Thymus (tissue), 11 donors: ENCODE results near the gene ST3GAL2. TPM values are rescaled to one million over a fixed set of nuclear protein-coding genes. Genes with fewer than 3 reads are reported as not detected.

Source experiments
- DNase-seq, 9 donors: peaks; one replicate each; pipeline ENCODE4 v3.0.0-alpha.2; 2013; ENCODE audit warnings: low spot score in 9 of 9, low read depth in 6 of 9, missing footprints in 1 of 9
- H3K27ac ChIP-seq, 2 donors: one replicate each; pipeline ENCODE4 v1.5.1; 2013; ENCODE audit warnings: control low read depth in 1 of 2, low read depth in 1 of 2, low read length in 1 of 2, mild to moderate bottlenecking in 1 of 2, moderate library complexity in 1 of 2
- H3K27me3 ChIP-seq, 2 donors: one replicate each; pipeline ENCODE4 v1.5.1; 2013; ENCODE audit warnings: low read length in 1 of 2; ENCODE audit not compliant: control insufficient read depth in 2 of 2, insufficient read depth in 1 of 2
- H3K36me3 ChIP-seq, 2 donors: one replicate each; pipeline ENCODE4 v1.5.1; 2013; ENCODE audit warnings: low read length in 1 of 2, mild to moderate bottlenecking in 1 of 2, moderate library complexity in 1 of 2; ENCODE audit not compliant: control insufficient read depth in 2 of 2, insufficient read depth in 2 of 2
- H3K4me1 ChIP-seq, 2 donors: one replicate each; pipeline ENCODE4 v1.5.1; 2013; ENCODE audit warnings: low read length in 2 of 2; ENCODE audit not compliant: control insufficient read depth in 2 of 2, insufficient read depth in 2 of 2
- H3K4me3 ChIP-seq, 2 donors: one replicate each; pipeline ENCODE4 v1.5.1; 2013; ENCODE audit warnings: low read length in 2 of 2, control low read depth in 1 of 2, mild to moderate bottlenecking in 1 of 2
- H3K9me3 ChIP-seq, 2 donors: one replicate each; pipeline ENCODE4 v1.5.1; 2013; ENCODE audit warnings: low read length in 1 of 2, mild to moderate bottlenecking in 1 of 2; ENCODE audit not compliant: control insufficient read depth in 2 of 2, insufficient read depth in 1 of 2
- WGBS: extraction: QIAGEN DNeasy Blood & Tissue Kit; methylation state at CpG from one replicate; pipeline ENCODE4 v1.1.7; 2013; 5-methylcytosine and 5-hydroxymethylcytosine counted together
- polyA plus RNA-seq: library from polyadenylated mRNA; stranded (reverse); fragments of 200-250 nt; gene quantifications from one replicate; pipeline ENCODE4 v1.2.3, GENCODE V29; 2013
- total RNA-seq: library from RNA; stranded (reverse); fragments of 120-200 nt; gene quantifications from one replicate; pipeline ENCODE4 v1.2.4, GENCODE V29; 2013
- donor health status: healthy.

ST3GAL2 gene
- total and polyA plus RNA-seq, 2 donors: 11.8 to 18.7 TPM

- no peaks in the 10 kb centered on the region for H3K27me3 ChIP-seq
- no peak for DNase-seq
- no peaks in the 10 kb centered on the region for H3K36me3 ChIP-seq
- H3K9me3 ChIP-seq: no peaks in the 10 kb centered on the region
- no peak overlapping the region for H3K4me3 ChIP-seq
- 97% methylated on average over 4 of the region's 4 CpGs for WGBS
- no peak overlapping the region for H3K27ac ChIP-seq
- peaks cover 3 to 6% of the 10 kb centered on the region in 2 donors for H3K4me1 ChIP-seq
Observed at GRCh38 chr16:70444249-70445063, 5.6 kb upstream of the ST3GAL2 start.

DNA sequence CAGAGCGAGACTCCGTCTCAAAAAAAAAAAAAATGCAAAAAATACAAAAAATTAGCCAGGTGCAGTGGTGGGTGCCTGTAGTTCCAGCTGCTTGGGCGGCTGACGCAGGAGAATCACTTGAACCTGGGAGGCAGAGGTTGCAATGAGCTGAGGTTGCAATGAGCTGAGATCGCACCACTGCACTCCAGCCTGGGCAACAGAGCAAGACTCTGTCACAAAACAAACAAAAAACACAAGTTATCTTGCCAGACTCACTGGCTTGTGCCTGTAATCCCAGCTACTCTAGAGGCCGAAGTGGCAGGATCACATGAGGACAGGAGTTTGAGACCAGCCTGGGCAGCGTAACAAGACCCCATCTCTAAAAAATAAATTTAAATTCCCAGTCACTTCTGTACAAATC, 3.4 kb upstream of the ST3GAL2 start:
- Histone ChIP-seq H3K27me3 (no peaks in the 10 kb centered on the region), H3K4me1 (peaks cover 7 to 19% of the 10 kb centered on the region in 2 donors), H3K27ac (no peak overlapping the region), H3K9me3 (no peaks in the 10 kb centered on the region), H3K4me3 (no peak overlapping the region), H3K36me3 (no peaks in the 10 kb centered on the region)
- no peak for DNase-seq
- 96% methylated on average over 7 of the region's 7 CpGs for WGBS

DNA sequence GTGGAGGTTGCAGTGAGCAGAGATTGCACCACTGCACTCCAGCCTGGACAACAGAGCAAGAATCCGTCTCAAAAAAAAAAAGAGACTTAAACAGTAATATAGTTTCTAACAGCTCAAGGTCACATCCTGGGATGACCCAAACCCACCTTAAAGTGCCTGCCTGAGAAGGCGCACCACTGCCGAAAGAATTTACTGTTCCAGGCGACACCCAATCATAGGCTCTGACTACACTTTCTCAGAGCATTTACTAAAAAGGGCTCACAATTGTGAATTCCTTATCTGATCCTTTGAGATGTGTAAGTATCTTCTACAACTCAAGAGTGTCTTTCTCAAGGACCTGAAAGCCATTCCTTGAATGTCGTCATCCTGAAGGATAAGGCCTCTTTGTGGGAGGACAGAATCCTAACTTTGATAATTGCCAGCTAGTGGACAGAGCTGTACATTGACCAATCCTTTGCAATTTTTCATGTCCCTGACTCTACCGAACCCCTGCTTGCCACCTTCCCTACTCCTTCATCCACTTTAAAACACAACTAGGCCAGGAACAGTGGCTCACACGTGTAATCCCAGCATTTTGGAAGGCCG, 2.6 kb upstream of the ST3GAL2 start:
- 96% methylated on average over 8 of the region's 8 CpGs for WGBS
- H3K4me3 ChIP-seq: no peak overlapping the region
- no peaks in the 10 kb centered on the region for H3K9me3 ChIP-seq
- no peak for DNase-seq
- H3K27me3 ChIP-seq: no peaks in the 10 kb centered on the region
- peaks cover 14 to 26% of the 10 kb centered on the region in 2 donors for H3K4me1 ChIP-seq
- H3K27ac ChIP-seq: no peak overlapping the region
- H3K36me3 ChIP-seq: no peaks in the 10 kb centered on the region

DNA sequence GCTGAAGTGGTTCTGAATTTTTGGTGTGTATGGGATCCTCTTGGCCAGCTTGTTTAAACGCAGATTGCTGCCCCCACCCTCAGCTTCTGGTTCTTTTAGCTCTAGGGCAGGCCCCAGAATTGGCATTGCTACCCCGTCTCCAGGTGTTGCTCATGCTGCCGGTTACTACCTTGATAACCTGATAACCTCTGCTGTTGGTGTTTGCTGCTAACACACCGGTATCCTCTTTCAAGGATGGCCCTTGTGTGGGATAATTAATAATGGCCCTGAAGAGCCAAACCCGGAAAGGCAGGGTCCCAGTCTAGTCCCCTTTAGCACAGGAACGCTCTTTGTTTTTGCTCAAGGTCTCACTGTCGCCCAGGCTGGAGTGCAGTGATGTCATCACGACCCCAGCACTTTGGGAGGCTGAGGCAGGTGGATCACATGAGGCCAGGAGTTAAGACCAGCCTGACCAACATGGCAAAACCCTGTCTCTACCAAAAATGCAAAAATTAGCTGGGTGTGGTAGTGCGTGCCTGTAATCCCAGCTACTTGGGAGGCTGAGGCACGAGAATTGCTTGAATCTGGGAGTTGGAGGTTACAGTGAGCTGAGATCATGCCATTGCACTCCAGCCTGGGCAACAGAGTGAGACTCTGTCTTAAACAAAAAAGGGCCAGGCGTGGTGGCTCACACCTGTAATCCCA, 1.3 kb upstream of the ST3GAL2 start:
- no peak overlapping the region for H3K27ac ChIP-seq
- WGBS: 93% methylated on average over 11 of the region's 11 CpGs
- H3K4me3 ChIP-seq: no peak overlapping the region
- no peak for DNase-seq
- H3K9me3 ChIP-seq: no peaks in the 10 kb centered on the region
- no peaks in the 10 kb centered on the region for H3K27me3 ChIP-seq
- peaks cover 14 to 26% of the 10 kb centered on the region in 2 donors for H3K4me1 ChIP-seq
- H3K36me3 ChIP-seq: no peaks in the 10 kb centered on the region

GRCh38 chr16:70438585-70438968, 323 bp downstream of the ST3GAL2 start:
- WGBS: under 1% methylated on average over 39 of the region's 39 CpGs
- peak overlapping the region; percentile 69 to 92 for H3K4me3 ChIP-seq
- peaks cover 5 to 6% of the 10 kb centered on the region in 2 donors for H3K36me3 ChIP-seq
- H3K27me3 ChIP-seq: no peaks in the 10 kb centered on the region
- no peak for DNase-seq
- H3K27ac ChIP-seq: peak overlapping the region in 1 of 2 donors; percentile 78
- peaks cover 20 to 42% of the 10 kb centered on the region in 2 donors for H3K4me1 ChIP-seq
- H3K9me3 ChIP-seq: no peaks in the 10 kb centered on the region

GRCh38 chr16:70437582-70438557, 1.0 kb downstream of the ST3GAL2 start:
- peak overlapping the region; percentile 69 to 92 for H3K4me3 ChIP-seq
- peaks cover 5 to 6% of the 10 kb centered on the region in 2 donors for H3K36me3 ChIP-seq
- WGBS: 32% methylated on average over 22 of the region's 22 CpGs
- no peaks in the 10 kb centered on the region for H3K9me3 ChIP-seq
- peak overlapping the region in 1 of 2 donors; percentile 22 for H3K27ac ChIP-seq
- peak in 1 of 9 donors; percentile 51 for DNase-seq
- H3K4me1 ChIP-seq: peaks cover 20 to 49% of the 10 kb centered on the region in 2 donors
- H3K27me3 ChIP-seq: no peaks in the 10 kb centered on the region

- H3K9me3 ChIP-seq: no peaks in the 10 kb centered on the region
- H3K4me3 ChIP-seq: peak overlapping the region; percentile 69 to 92
- WGBS: 79% methylated on average over 5 of the region's 5 CpGs
- no peaks in the 10 kb centered on the region for H3K27me3 ChIP-seq
- peaks cover 5 to 6% of the 10 kb centered on the region in 2 donors for H3K36me3 ChIP-seq
- H3K27ac ChIP-seq: peak overlapping the region in 1 of 2 donors; percentile 18
- DNase-seq: peak in 1 of 9 donors; percentile 48
- H3K4me1 ChIP-seq: peaks cover 26 to 56% of the 10 kb centered on the region in 2 donors
Observed at GRCh38 chr16:70437017-70437581, 1.8 kb downstream of the ST3GAL2 start.

GRCh38 chr16:70434484-70435260, 4.2 kb downstream of the ST3GAL2 start:
- Histone ChIP-seq H3K27ac (peak overlapping the region; percentile 15 to 71), H3K9me3 (no peaks in the 10 kb centered on the region), H3K27me3 (no peaks in the 10 kb centered on the region), H3K4me1 (peaks cover 38 to 70% of the 10 kb centered on the region in 2 donors), H3K36me3 (peaks cover 5 to 6% of the 10 kb centered on the region in 2 donors), H3K4me3 (no peak overlapping the region)
- peak in 1 of 9 donors; percentile 61 for DNase-seq
- 93% methylated on average over 6 of the region's 6 CpGs for WGBS
